ENCODE measurements around the gene PHKB. TPM values are rescaled to one million over a fixed set of nuclear protein-coding genes. Genes with fewer than 3 reads are reported as not detected.

Gene PHKB
- total and polyA plus RNA-seq, 2 donors (not counting 1 experiment from before 2014, with no cell fraction given): 79.0 to 103 TPM

- H3K79me2 ChIP-seq (ENCODE audit: control insufficient read depth, insufficient read depth, low read length): no peaks in the 10 kb centered on the region
- peaks cover 2% of the 10 kb centered on the region for H3K36me3 ChIP-seq (ENCODE audit: control insufficient read depth, insufficient read depth, low read length)
- no peak overlapping the region for H3K9ac ChIP-seq (ENCODE audit: insufficient read depth, low read length)
- DNase-seq (ENCODE audit: low read depth in 2 of 2): peak in 1 of 2 donors; percentile 7
- H3K27me3 ChIP-seq (ENCODE audit: control insufficient read depth, insufficient read depth, low read length): no peaks in the 10 kb centered on the region
- H2AFZ ChIP-seq (ENCODE audit: low read length): no peak overlapping the region
- no peak overlapping the region for H3K4me3 ChIP-seq (replicated peaks in 1 of 4; ENCODE audit: control extremely low read depth in 1 of 4, insufficient read depth in 1 of 4, low read depth in 3 of 4, low read length in 4 of 4)
- H3K27ac ChIP-seq (ENCODE audit: insufficient read depth, low read length): no peak overlapping the region
- TF ChIP-seq EZH2 (IDR thresholded peaks at IDR 0.05; ENCODE audit: low read length, missing control alignments) (no peak), CTCF (conservative IDR thresholded peaks at IDR 0.05 in 1 of 2, IDR thresholded peaks at IDR 0.05 in 1 of 2; ENCODE audit: low read depth in 1 of 2, low read length in 2 of 2) (no peak)
- no peak overlapping the region for H3K4me2 ChIP-seq (ENCODE audit: extremely low read depth, insufficient read depth, low read length)
- no peaks in the 10 kb centered on the region for H3K9me3 ChIP-seq (ENCODE audit: control insufficient read depth, insufficient read depth, low read depth, low read length)
- peaks cover 2% of the 10 kb centered on the region for H3K4me1 ChIP-seq (ENCODE audit: control insufficient read depth, extremely low read depth, insufficient read depth, low read length)
- H4K20me1 ChIP-seq (ENCODE audit: control insufficient read depth, extremely low read depth, insufficient read depth, low read length): no peaks in the 10 kb centered on the region
These were observed 11.3 kb upstream of the PHKB start for GRCh38 chr16:47449788-47450187.

- H3K9me3 ChIP-seq (ENCODE audit: control insufficient read depth, insufficient read depth, low read depth, low read length): no peaks in the 10 kb centered on the region
- no peak for DNase-seq (ENCODE audit: low read depth in 2 of 2)
- H3K79me2 ChIP-seq (ENCODE audit: control insufficient read depth, insufficient read depth, low read length): peaks cover 20% of the 10 kb centered on the region
- H4K20me1 ChIP-seq (ENCODE audit: control insufficient read depth, extremely low read depth, insufficient read depth, low read length): no peaks in the 10 kb centered on the region
- no peak overlapping the region for H3K4me2 ChIP-seq (ENCODE audit: extremely low read depth, insufficient read depth, low read length)
- no peak for TF ChIP-seq EZH2 (IDR thresholded peaks at IDR 0.05; ENCODE audit: low read length, missing control alignments)
- no peak for TF ChIP-seq CTCF (conservative IDR thresholded peaks at IDR 0.05 in 1 of 2, IDR thresholded peaks at IDR 0.05 in 1 of 2; ENCODE audit: low read depth in 1 of 2, low read length in 2 of 2)
- no peak overlapping the region for H3K9ac ChIP-seq (ENCODE audit: insufficient read depth, low read length)
- H3K27ac ChIP-seq (ENCODE audit: insufficient read depth, low read length): no peak overlapping the region
- no peak overlapping the region for H3K4me3 ChIP-seq (replicated peaks in 1 of 4; ENCODE audit: control extremely low read depth in 1 of 4, insufficient read depth in 1 of 4, low read depth in 3 of 4, low read length in 4 of 4)
- no peaks in the 10 kb centered on the region for H3K36me3 ChIP-seq (ENCODE audit: control insufficient read depth, insufficient read depth, low read length)
- H3K27me3 ChIP-seq (ENCODE audit: control insufficient read depth, insufficient read depth, low read length): no peaks in the 10 kb centered on the region
- H3K4me1 ChIP-seq (ENCODE audit: control insufficient read depth, extremely low read depth, insufficient read depth, low read length): peaks cover 5% of the 10 kb centered on the region
- H2AFZ ChIP-seq (ENCODE audit: low read length): no peak overlapping the region
These were observed 2.8 kb upstream of the PHKB start for GRCh38 chr16:47458331-47458730.

- H3K36me3 ChIP-seq (ENCODE audit: control insufficient read depth, insufficient read depth, low read length): no peaks in the 10 kb centered on the region
- no peak overlapping the region for H3K9ac ChIP-seq (ENCODE audit: insufficient read depth, low read length)
- H4K20me1 ChIP-seq (ENCODE audit: control insufficient read depth, extremely low read depth, insufficient read depth, low read length): no peaks in the 10 kb centered on the region
- no peak for DNase-seq (ENCODE audit: low read depth in 2 of 2)
- H3K4me3 ChIP-seq (replicated peaks in 1 of 4; ENCODE audit: control extremely low read depth in 1 of 4, insufficient read depth in 1 of 4, low read depth in 3 of 4, low read length in 4 of 4): peak overlapping the region; percentile 58 to 98 (median 94)
- H3K9me3 ChIP-seq (ENCODE audit: control insufficient read depth, insufficient read depth, low read depth, low read length): no peaks in the 10 kb centered on the region
- H3K4me2 ChIP-seq (ENCODE audit: extremely low read depth, insufficient read depth, low read length): peak overlapping the region; percentile 98
- no peaks in the 10 kb centered on the region for H3K27me3 ChIP-seq (ENCODE audit: control insufficient read depth, insufficient read depth, low read length)
- peak overlapping the region; percentile 97 for H3K27ac ChIP-seq (ENCODE audit: insufficient read depth, low read length)
- peaks cover 5% of the 10 kb centered on the region for H3K4me1 ChIP-seq (ENCODE audit: control insufficient read depth, extremely low read depth, insufficient read depth, low read length)
- no peak for TF ChIP-seq CTCF (conservative IDR thresholded peaks at IDR 0.05 in 1 of 2, IDR thresholded peaks at IDR 0.05 in 1 of 2; ENCODE audit: low read depth in 1 of 2, low read length in 2 of 2)
- no peak for TF ChIP-seq EZH2 (IDR thresholded peaks at IDR 0.05; ENCODE audit: low read length, missing control alignments)
- H2AFZ ChIP-seq (ENCODE audit: low read length): no peak overlapping the region
- peaks cover 21% of the 10 kb centered on the region for H3K79me2 ChIP-seq (ENCODE audit: control insufficient read depth, insufficient read depth, low read length)
These were observed 1.5 kb upstream of the PHKB start for GRCh38 chr16:47459603-47460002.
